T-helper 1 cell treated with Interleukin-12 subunit alpha and Interleukin-12 subunit beta and Interleukin-4 antibody, amounts not matched to agents 30 ng/mL and 1 ng/mL, for 36 hours (primary cell): ENCODE data around the gene STATH. TPM values are rescaled to one million over a fixed set of nuclear protein-coding genes. Genes with fewer than 3 reads are reported as not detected.
"Not testable (repeated sequence)": the region's sequence is repeated elsewhere in the genome, so short reads cannot be mapped to it uniquely, and the experiment has no call there.

Experiments used
- intact Hi-C: fragments of 100-400 bp; cut with micrococcal nuclease; formaldehyde crosslinking; loops from one replicate; pipeline ENCODE4 v1.15.1; 2024
- total RNA-seq: library from RNA; stranded (reverse); gene quantifications from 2 replicates; pipeline ENCODE4 v1.2.3, GENCODE V29; 2022

The STATH gene
- not detected in 2 replicates for total RNA-seq

GRCh38 chr4:69995526-69996016, at the start of gene STATH:
Gene STATH (plus strand): TSS chr4:69995966. CDS start chr4:69998438, 2,472 bp downstream.
- intact Hi-C loops, result no loop called here

- intact Hi-C loops, result no loop called here
Observed at GRCh38 chr4:69951602-69952001, 44.2 kb upstream of the STATH start.

- intact Hi-C loops, result no loop called here
Observed at GRCh38 chr4:69957209-69957608, 38.6 kb upstream of the STATH start.

- intact Hi-C loops, result no loop called here
Observed at GRCh38 chr4:69965628-69966027, 30.1 kb upstream of the STATH start, which contains the start of gene CSN2. Gene CSN2 (minus strand): TSS chr4:69965728. CDS start chr4:69960995, 4,733 bp downstream.

- intact Hi-C loops, result no loop called here
Observed at GRCh38 chr4:69970071-69970470, 25.7 kb upstream of the STATH start.

- intact Hi-C loops, result no loop called here
Observed at GRCh38 chr4:69974631-69975030, 21.1 kb upstream of the STATH start.

- intact Hi-C loops, result no loop called here
Observed at GRCh38 chr4:69977582-69977981, 18.2 kb upstream of the STATH start.

- intact Hi-C loops, result no loop called here
Observed at GRCh38 chr4:69984030-69984443, 11.7 kb upstream of the STATH start.

GRCh38 chr4:69986663-69987062, 9.1 kb upstream of the STATH start:
- intact Hi-C loops, result no loop called here

GRCh38 chr4:69991016-69991415, 4.8 kb upstream of the STATH start:
- intact Hi-C loops, result no loop called here

- intact Hi-C loops, result no loop called here
Observed at GRCh38 chr4:69994782-69995181, 984 bp upstream of the STATH start.

GRCh38 chr4:69999420-69999819, 3.7 kb downstream of the STATH start:
- intact Hi-C loops, result no loop called here

GRCh38 chr4:70000711-70001110, 4.9 kb downstream of the STATH start:
- intact Hi-C loops, result no loop called here

GRCh38 chr4:70002507-70002906, 6.7 kb downstream of the STATH start:
- intact Hi-C loops, result no loop called here

GRCh38 chr4:70008771-70009170, 13.0 kb downstream of the STATH start:
- intact Hi-C loops, result no loop called here

- intact Hi-C loops, result not testable (repeated sequence)
Observed at GRCh38 chr4:70019006-70019405, 23.2 kb downstream of the STATH start.

GRCh38 chr4:70023218-70023617, 27.5 kb downstream of the STATH start:
- intact Hi-C loops, result no loop called here

GRCh38 chr4:70027011-70027410, 31.2 kb downstream of the STATH start:
- intact Hi-C loops, result no loop called here

- intact Hi-C loops, result not testable (repeated sequence)
Observed at GRCh38 chr4:70028159-70028558, 32.4 kb downstream of the STATH start, which contains the start of gene HTN3. Gene HTN3 (plus strand): TSS chr4:70028459. CDS start chr4:70030741, 2,282 bp downstream.

- intact Hi-C loops, result not testable (repeated sequence)
Observed at GRCh38 chr4:70037559-70037958, 41.8 kb downstream of the STATH start.

- intact Hi-C loops, result not testable (repeated sequence)
Observed at GRCh38 chr4:70039928-70040327, 44.2 kb downstream of the STATH start.

- intact Hi-C loops, result no loop called here
Observed at GRCh38 chr4:70041652-70042286, 46.0 kb downstream of the STATH start.

GRCh38 chr4:70050138-70050537, 54.4 kb downstream of the STATH start, which contains the start of gene HTN1:
Gene HTN1 (plus strand): TSS chr4:70050438. CDS start chr4:70053077, 2,639 bp downstream.
- intact Hi-C loops, result not testable (repeated sequence)
